Stomach (tissue), 9 donors: Measurements from ENCODE around the gene RICTOR. TPM values are rescaled to one million over a fixed set of nuclear protein-coding genes. Genes with fewer than 3 reads are reported as not detected.

Experiments
- DNase-seq, 2 donors: peaks; one replicate each; pipeline versions ENCODE4 v3.0.0 to v3.0.0-alpha.2; 2013 to 2019
- H3K27ac ChIP-seq, 5 donors: fragments of 200-600 bp in 4 of 5; sonication (generic) in 4 of 5; one replicate each; pipeline ENCODE4 v1.5.1; 2013 to 2019; ENCODE audit warnings: mild to moderate bottlenecking in 1 of 5, moderate library complexity in 1 of 5
- H3K27me3 ChIP-seq, 3 donors: fragments of 200-600 bp; sonication (generic); one replicate each; pipeline ENCODE4 v1.5.1; 2017 to 2019; ENCODE audit warnings: mixed run types in 1 of 3
- H3K36me3 ChIP-seq, 4 donors: fragments of 200-600 bp; sonication (generic); 1 replicate in 3 of 4; 2 replicates in 1 of 4; pipeline ENCODE4 v1.5.1; 2016 to 2019
- H3K4me1 ChIP-seq, 4 donors: fragments of 200-600 bp; sonication (generic); one replicate each; pipeline ENCODE4 v1.5.1; 2016 to 2019
- H3K4me3 ChIP-seq, 4 donors: fragments of 200-600 bp; sonication (generic) in 3 of 4; one replicate each; pipeline ENCODE4 v1.5.1; 2016 to 2019; ENCODE audit warnings: mild to moderate bottlenecking in 1 of 4
- H3K9me3 ChIP-seq, 4 donors: fragments of 200-600 bp; sonication (generic); one replicate each; pipeline ENCODE4 v1.5.1; 2016 to 2019
- CTCF ChIP-seq, 7 experiments: fragments of 450-650 bp in 4 of 7; fragments of 200-600 bp in 3 of 7; sonication (generic) in 3 of 7; IDR thresholded peaks; one replicate each; pipeline ENCODE4 v1.5.1; 2016 to 2019; ENCODE audit warnings: antibody characterized with exemption in 7 of 7, control low read depth in 2 of 7, mild to moderate bottlenecking in 1 of 7
- EP300 ChIP-seq: sonication (generic); formaldehyde crosslinking; IDR thresholded peaks from one replicate; pipeline ENCODE4 v1.6.1; 2017; ENCODE audit warnings: antibody characterized with exemption
- POLR2A ChIP-seq, 4 donors: fragments of 450-650 bp; IDR thresholded peaks; one replicate each; pipeline ENCODE4 v1.6.1; 2016; ENCODE audit warnings: antibody characterized with exemption in 4 of 4, control low read depth in 2 of 4, mild to moderate bottlenecking in 1 of 4, moderate library complexity in 1 of 4
- POLR2AphosphoS5 ChIP-seq, 3 donors: sonication (generic); formaldehyde crosslinking; IDR thresholded peaks; one replicate each; pipeline ENCODE4 v1.6.1; 2016; ENCODE audit warnings: antibody characterized with exemption in 3 of 3
- WGBS, 5 donors: extraction: QIAGEN DNeasy Blood & Tissue Kit in 3 of 5; methylation state at CpG; one replicate each; pipeline versions ENCODE4 v1.1.5 to v1.1.7; 2013 to 2018; 5-methylcytosine and 5-hydroxymethylcytosine counted together
- intact Hi-C: fragments of 100-400 bp; cut with DNase I; formaldehyde crosslinking; loops from one replicate; pipeline ENCODE4 v1.15.1; 2023; ENCODE audit warnings: low total_unique reads
- polyA plus RNA-seq, 3 donors: library from polyadenylated mRNA; stranded (reverse); fragments of 200-250 nt; gene quantifications; one replicate each; pipeline ENCODE4 v1.2.3, GENCODE V29; 2013
- total RNA-seq, 5 donors: library from RNA; depleted of rRNA; stranded (reverse); fragments of >200 nt; gene quantifications; one replicate each; pipeline versions ENCODE4 v1.1.0 to v1.2.3, GENCODE V29; 2014 to 2016
- donor health status: healthy with polysubstance abuse.
- donor health status: Bipolar disorder and iron deficiency.
- donor health status: healthy.

The RICTOR gene
- total and polyA plus RNA-seq, 8 donors = 2.3 to 125 (median 23.8) TPM

- H3K27ac ChIP-seq = no peak overlapping the region
- no peaks in the 10 kb centered on the region for H3K36me3 ChIP-seq
- no peak for DNase-seq
- WGBS, 5 donors = 51 to 69% (median 68%) methylated on average over 4 of the region's 4 CpGs
- peaks cover 0 to 6% (median 0%) of the 10 kb centered on the region in 4 donors for H3K9me3 ChIP-seq
- H3K27me3 ChIP-seq = no peaks in the 10 kb centered on the region
- H3K4me1 ChIP-seq = no peaks in the 10 kb centered on the region
- TF ChIP-seq CTCF (IDR thresholded peaks at IDR 0.05) = no peak
- no peak for TF ChIP-seq POLR2A (IDR thresholded peaks at IDR 0.05)
- no peak for TF ChIP-seq POLR2AphosphoS5 (IDR thresholded peaks at IDR 0.05)
- no peak for TF ChIP-seq EP300
- intact Hi-C loops = no loop called here
- H3K4me3 ChIP-seq = no peak overlapping the region
Observed at GRCh38 chr5:39092581-39093351, 18.6 kb upstream of the RICTOR start.

- no peak for TF ChIP-seq POLR2A (IDR thresholded peaks at IDR 0.05)
- TF ChIP-seq EP300 = no peak
- TF ChIP-seq CTCF (IDR thresholded peaks at IDR 0.05) = no peak
- no peak for TF ChIP-seq POLR2AphosphoS5 (IDR thresholded peaks at IDR 0.05)
- Histone ChIP-seq H3K36me3 (no peaks in the 10 kb centered on the region), H3K27ac (no peak overlapping the region), H3K4me1 (no peaks in the 10 kb centered on the region), H3K27me3 (no peaks in the 10 kb centered on the region), H3K9me3 (peaks cover 0 to 6% (median 0%) of the 10 kb centered on the region in 4 donors), H3K4me3 (no peak overlapping the region)
- no peak for DNase-seq
- WGBS, 5 donors = 76 to 87% (median 82%) methylated on average over 7 of the region's 7 CpGs
- intact Hi-C loops = no loop called here
Observed at GRCh38 chr5:39091940-39092580, 17.9 kb upstream of the RICTOR start.

GRCh38 chr5:39083968-39084367, 9.8 kb upstream of the RICTOR start:
- TF ChIP-seq POLR2A (IDR thresholded peaks at IDR 0.05) (no peak), CTCF (IDR thresholded peaks at IDR 0.05) (no peak), EP300 (no peak), POLR2AphosphoS5 (IDR thresholded peaks at IDR 0.05) (no peak)
- H3K36me3 ChIP-seq = no peaks in the 10 kb centered on the region
- H3K4me1 ChIP-seq = peaks cover 0 to 13% (median 5%) of the 10 kb centered on the region in 4 donors
- H3K9me3 ChIP-seq = no peaks in the 10 kb centered on the region
- WGBS, 5 donors = 65 to 85% (median 80%) methylated on average over 1 of the region's 1 CpG
- DNase-seq = no peak
- H3K27ac ChIP-seq = no peak overlapping the region
- intact Hi-C loops = loop anchor here (10.0 kb wide), 1 partner anchor 79 kb away; no protein-coding TSS in a partner anchor
- no peak overlapping the region for H3K4me3 ChIP-seq
- H3K27me3 ChIP-seq = no peaks in the 10 kb centered on the region

GRCh38 chr5:39082995-39083394, 8.8 kb upstream of the RICTOR start:
- 84 to 95% (median 89%) methylated on average over 3 of the region's 3 CpGs for WGBS, 5 donors
- H3K27ac ChIP-seq = no peak overlapping the region
- TF ChIP-seq POLR2A (IDR thresholded peaks at IDR 0.05) (no peak), EP300 (no peak), CTCF (IDR thresholded peaks at IDR 0.05) (no peak), POLR2AphosphoS5 (IDR thresholded peaks at IDR 0.05) (no peak)
- H3K4me1 ChIP-seq = peaks cover 0 to 13% (median 5%) of the 10 kb centered on the region in 4 donors
- no peaks in the 10 kb centered on the region for H3K9me3 ChIP-seq
- H3K4me3 ChIP-seq = no peak overlapping the region
- DNase-seq = no peak
- no peaks in the 10 kb centered on the region for H3K36me3 ChIP-seq
- intact Hi-C loops = loop anchor here (10.0 kb wide), 1 partner anchor 78 kb away; no protein-coding TSS in a partner anchor
- no peaks in the 10 kb centered on the region for H3K27me3 ChIP-seq
